Measurements from ENCODE around the gene ZNF316. TPM values are rescaled to one million over a fixed set of nuclear protein-coding genes. Genes with fewer than 3 reads are reported as not detected.

The ZNF316 gene
- total and polyA plus RNA-seq, 12 donors: 7.6 to 20.8 (median 14.0) TPM

- WGBS, 2 donors: 96 to 98% methylated on average over 12 of the region's 12 CpGs
- no peak for ATAC-seq
- Histone ChIP-seq H3K9me3 (peaks cover 0 to 20% (median 0%) of the 10 kb centered on the region in 11 donors), H3K27ac (no peak overlapping the region), H3K36me3 (peaks cover 6 to 94% (median 20%) of the 10 kb centered on the region in 9 donors), H3K4me3 (no peak overlapping the region), H3K27me3 (no peaks in the 10 kb centered on the region), H3K4me1 (peaks cover 0 to 4% (median 0%) of the 10 kb centered on the region in 9 donors)
- DNase-seq: no peak
- intact Hi-C loops (cut with DNase I): no loop called here
- no peak for TF ChIP-seq CTCF (IDR thresholded peaks at IDR 0.05)
Measured at GRCh38 chr7:6650521-6651011, 13.4 kb downstream of the ZNF316 start.

GRCh38 chr7:6651851-6652445 lies 14.8 kb downstream of the ZNF316 start:
- peaks cover 0 to 20% (median 0%) of the 10 kb centered on the region in 11 donors for H3K9me3 ChIP-seq
- DNase-seq (no peak), ATAC-seq (no peak)
- no peaks in the 10 kb centered on the region for H3K27me3 ChIP-seq
- peaks cover 6 to 82% (median 20%) of the 10 kb centered on the region in 9 donors for H3K36me3 ChIP-seq
- intact Hi-C loops (cut with DNase I): no loop called here
- H3K4me3 ChIP-seq: no peak overlapping the region
- peaks cover 0 to 4% (median 0%) of the 10 kb centered on the region in 9 donors for H3K4me1 ChIP-seq
- no peak for TF ChIP-seq CTCF (IDR thresholded peaks at IDR 0.05)
- whole genome bisulfite sequencing, 2 donors: 97 to 98% methylated on average over 32 of the region's 32 CpGs
- no peak overlapping the region for H3K27ac ChIP-seq

- H3K36me3 ChIP-seq: peaks cover 6 to 76% (median 20%) of the 10 kb centered on the region in 9 donors
- peaks cover 0 to under 1% (median 0%) of the 10 kb centered on the region in 9 donors for H3K4me1 ChIP-seq
- TF ChIP-seq CTCF (IDR thresholded peaks at IDR 0.05): no peak
- intact Hi-C loops (cut with DNase I): no loop called here
- H3K27ac ChIP-seq: no peak overlapping the region
- H3K4me3 ChIP-seq: no peak overlapping the region
- ATAC-seq (no peak), DNase-seq (no peak)
- peaks cover 0 to 20% (median 0%) of the 10 kb centered on the region in 11 donors for H3K9me3 ChIP-seq
- WGBS, 2 donors: 96% methylated on average over 68 to 75 of the region's 75 CpGs
- H3K27me3 ChIP-seq: no peaks in the 10 kb centered on the region
Measured at GRCh38 chr7:6652446-6653011, 15.4 kb downstream of the ZNF316 start.

GRCh38 chr7:6653071-6654003 lies 16.2 kb downstream of the ZNF316 start:
- DNase-seq (no peak), ATAC-seq (no peak)
- H3K4me1 ChIP-seq: no peaks in the 10 kb centered on the region
- no peaks in the 10 kb centered on the region for H3K27me3 ChIP-seq
- WGBS, 2 donors: 91 to 94% methylated on average over 115 to 146 of the region's 146 CpGs
- intact Hi-C loops (cut with DNase I): no loop called here
- no peak for TF ChIP-seq CTCF (IDR thresholded peaks at IDR 0.05)
- H3K27ac ChIP-seq: no peak overlapping the region
- no peak overlapping the region for H3K4me3 ChIP-seq
- H3K36me3 ChIP-seq: peaks cover 6 to 68% (median 20%) of the 10 kb centered on the region in 9 donors
- H3K9me3 ChIP-seq: peaks cover 0 to 20% (median 0%) of the 10 kb centered on the region in 11 donors
